ENCODE data around the gene KIF4B. TPM values are rescaled to one million over a fixed set of nuclear protein-coding genes. Genes with fewer than 3 reads are reported as not detected.

The KIF4B gene
- total and polyA plus RNA-seq, 2 donors from 2014 or later = not detected

- FAIRE-seq = no peak
- no peak for DNase-seq
- H3K36me3 ChIP-seq (ENCODE audit: control insufficient read depth in 2 of 3, insufficient read depth in 3 of 3, low read length in 3 of 3) = no peaks in the 10 kb centered on the region
- H3K27me3 ChIP-seq (ENCODE audit: control insufficient read depth, insufficient read depth, low read length) = no peaks in the 10 kb centered on the region
- no peak overlapping the region for H3K4me3 ChIP-seq (ENCODE audit: low read length in 3 of 3)
- TF ChIP-seq CTCF (IDR thresholded peaks at IDR 0.05; ENCODE audit: borderline replicate concordance, extremely low read depth, insufficient read depth) = no peak
- H3K27ac ChIP-seq (ENCODE audit: low read depth in 2 of 2, low read length in 2 of 2) = no peak overlapping the region
- no peaks in the 10 kb centered on the region for H3K9me3 ChIP-seq (ENCODE audit: control insufficient read depth in 2 of 3, insufficient read depth in 1 of 3, low read length in 3 of 3)
- no peaks in the 10 kb centered on the region for H3K4me1 ChIP-seq (ENCODE audit: control insufficient read depth in 2 of 3, insufficient read depth in 2 of 3, low read depth in 1 of 3, low read length in 3 of 3)
- intact Hi-C loops (cut with DNase I) = no loop called here
- H3K9ac ChIP-seq (ENCODE audit: low read length in 3 of 3) = no peak overlapping the region
Observed at GRCh38 chr5:155066886-155067595, 53.5 kb downstream of the KIF4B start.

Other genes with a start within 250 kb of the KIF4B start
- 14.1 TPM for gene FAXDC2, start 163.2 kb upstream of the KIF4B start, total RNA-seq
- gene FAXDC2, start 163.2 kb upstream of the KIF4B start, polyA plus RNA-seq (ENCODE audit: insufficient read depth, low read depth, low replicate concordance) = 18.3 TPM
- gene CNOT8, start 155.1 kb upstream of the KIF4B start, total RNA-seq = 40.4 TPM
- 28.4 TPM for gene CNOT8, start 155.1 kb upstream of the KIF4B start, polyA plus RNA-seq (ENCODE audit: insufficient read depth, low read depth, low replicate concordance)
- gene GEMIN5, start 75.5 kb upstream of the KIF4B start, total RNA-seq = 14.8 TPM
- 3.5 TPM for gene GEMIN5, start 75.5 kb upstream of the KIF4B start, polyA plus RNA-seq (ENCODE audit: insufficient read depth, low read depth, low replicate concordance)
- 40.8 TPM for gene MRPL22, start 72.7 kb upstream of the KIF4B start, total RNA-seq
- 72.7 TPM for gene MRPL22, start 72.7 kb upstream of the KIF4B start, polyA plus RNA-seq (ENCODE audit: insufficient read depth, low read depth, low replicate concordance)

All from kidney (tissue), 14 donors.